Bronchial epithelial cell (primary cell): ENCODE data around the gene SUGCT. TPM values are rescaled to one million over a fixed set of nuclear protein-coding genes. Genes with fewer than 3 reads are reported as not detected.
A peak's percentile ranks its signal among the peaks of the same experiment; 100 is the strongest.

Source experiments
- DNase-seq: peaks from one replicate; pipeline ENCODE4 v3.0.0-alpha.2; 2010; ENCODE audit warnings: low read depth
- FAIRE-seq: peaks from 2 replicates; lab custom pipeline; 2011; peaks lifted over from hg19 to GRCh38; lab: Jason Lieb, UNC
- H3K27me3 ChIP-seq: 2 replicates; pipeline ENCODE4 v1.5.1; 2011; ENCODE audit warnings: low read length; ENCODE audit not compliant: control insufficient read depth, insufficient read depth
- H3K36me3 ChIP-seq: 2 replicates; pipeline ENCODE4 v1.5.1; 2011; ENCODE audit warnings: low read length; ENCODE audit not compliant: control insufficient read depth, insufficient read depth
- H3K4me3 ChIP-seq: 2 replicates; pipeline ENCODE4 v1.5.1; 2011; ENCODE audit warnings: mild to moderate bottlenecking, low read depth, low read length, control low read depth
- CTCF ChIP-seq: IDR thresholded peaks from 2 replicates; pipeline ENCODE4 v1.5.1; 2011; ENCODE audit warnings: mild to moderate bottlenecking, moderate library complexity, low read length, control low read depth, inconsistent platforms; ENCODE audit not compliant: insufficient read depth, severe bottlenecking
- total RNA-seq: library from RNA; depleted of rRNA; stranded (reverse); fragments of >200 nt; gene quantifications from 2 replicates; pipeline ENCODE4 v1.2.1, GENCODE V29; 2014

SUGCT gene
- total RNA-seq, 1 donor from 2014 or later = 7.4 TPM

- DNase-seq = no peak
- H3K36me3 ChIP-seq = no peaks in the 10 kb centered on the region
- no peak overlapping the region for H3K4me3 ChIP-seq
- FAIRE-seq = no peak
- H3K27me3 ChIP-seq = no peaks in the 10 kb centered on the region
- TF ChIP-seq CTCF = no peak
Observed at GRCh38 chr7:40848541-40849221, 713.9 kb downstream of the SUGCT start.

GRCh38 chr7:40850017-40850416 is 715.2 kb downstream of the SUGCT start:
- FAIRE-seq = no peak
- no peaks in the 10 kb centered on the region for H3K36me3 ChIP-seq
- no peak for TF ChIP-seq CTCF
- H3K4me3 ChIP-seq = no peak overlapping the region
- no peaks in the 10 kb centered on the region for H3K27me3 ChIP-seq
- DNase-seq = no peak

- no peak for TF ChIP-seq CTCF
- H3K27me3 ChIP-seq = no peaks in the 10 kb centered on the region
- no peaks in the 10 kb centered on the region for H3K36me3 ChIP-seq
- H3K4me3 ChIP-seq = no peak overlapping the region
- no peak for DNase-seq
- no peak for FAIRE-seq
Observed at GRCh38 chr7:40851001-40851400, 716.2 kb downstream of the SUGCT start.

- DNase-seq = no peak
- Histone ChIP-seq H3K27me3 (no peaks in the 10 kb centered on the region), H3K36me3 (no peaks in the 10 kb centered on the region), H3K4me3 (no peak overlapping the region)
- no peak for TF ChIP-seq CTCF
- no peak for FAIRE-seq
Observed at GRCh38 chr7:40859076-40859475, 724.3 kb downstream of the SUGCT start.

- no peak for TF ChIP-seq CTCF
- Histone ChIP-seq H3K36me3 (no peaks in the 10 kb centered on the region), H3K4me3 (no peak overlapping the region), H3K27me3 (no peaks in the 10 kb centered on the region)
- no peak for FAIRE-seq
- peak; percentile 81 for DNase-seq
Observed at GRCh38 chr7:40859965-40860543, 725.2 kb downstream of the SUGCT start.
